C1 segment of cervical spinal cord (tissue), 14 donors: ENCODE measurements around the gene FOXN3.
A peak's percentile ranks its signal among the peaks of the same experiment; 100 is the strongest.

Experiments used
- DNase-seq, 14 donors: peaks; one replicate each; lab custom pipeline; 2025; lab: John Stamatoyannopoulos, UW

Gene FOXN3

DNA sequence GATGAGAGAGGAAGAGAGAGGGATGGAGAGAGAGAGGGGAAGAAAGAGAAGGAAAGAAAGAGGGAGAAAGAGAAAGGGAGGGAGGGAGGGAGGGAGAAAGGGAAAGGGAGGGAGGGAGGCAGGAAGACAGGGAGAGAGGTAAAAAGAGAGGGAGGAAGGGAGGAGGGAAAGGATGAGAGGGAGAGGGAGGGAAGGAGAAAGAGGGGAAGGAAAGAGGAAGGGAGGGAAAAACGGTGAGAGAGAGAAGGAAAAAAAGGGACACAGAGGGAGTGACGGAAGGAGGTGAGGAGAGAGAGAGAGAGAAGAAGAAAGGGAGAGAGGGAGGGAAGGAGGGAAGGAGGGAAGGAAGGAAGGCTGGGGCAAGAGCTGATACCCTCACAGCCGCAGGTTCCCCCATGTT is 56.8 kb downstream of the FOXN3 start:
- DNase-seq, result no peak

GRCh38 chr14:89359477-89360222 is 57.4 kb downstream of the FOXN3 start:
- peak in 2 of 14 donors; percentile 23 to 58 for DNase-seq

DNA sequence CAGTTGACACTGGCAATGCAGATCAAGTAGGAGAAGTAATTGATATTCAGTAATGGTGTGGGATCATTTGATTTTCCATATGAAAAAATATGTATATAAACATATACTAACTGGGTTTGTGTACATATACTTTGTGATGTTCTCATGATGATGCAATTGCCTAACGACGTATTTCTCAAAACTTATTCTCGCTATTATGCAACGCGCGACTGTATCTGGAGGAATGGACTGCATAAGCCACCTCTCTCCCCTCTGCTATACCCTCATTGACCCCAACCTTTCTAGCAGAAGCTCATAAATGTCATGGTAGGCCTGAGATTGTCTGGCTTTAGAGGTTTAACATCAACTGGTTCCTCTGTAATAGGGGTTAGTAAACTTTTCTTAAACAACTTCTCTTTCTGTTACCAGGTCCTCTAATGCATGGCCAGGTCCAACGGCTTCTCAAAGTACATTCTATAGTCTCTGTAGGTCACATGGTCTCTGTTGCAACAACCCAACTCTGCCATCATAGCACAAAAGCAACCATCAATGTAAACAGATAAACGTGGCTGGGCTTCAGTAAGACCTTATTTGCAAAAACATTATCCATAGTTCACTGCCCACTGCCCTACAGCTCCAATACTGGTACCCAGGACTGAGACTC is 59.3 kb downstream of the FOXN3 start:
- DNase-seq, result no peak

DNA sequence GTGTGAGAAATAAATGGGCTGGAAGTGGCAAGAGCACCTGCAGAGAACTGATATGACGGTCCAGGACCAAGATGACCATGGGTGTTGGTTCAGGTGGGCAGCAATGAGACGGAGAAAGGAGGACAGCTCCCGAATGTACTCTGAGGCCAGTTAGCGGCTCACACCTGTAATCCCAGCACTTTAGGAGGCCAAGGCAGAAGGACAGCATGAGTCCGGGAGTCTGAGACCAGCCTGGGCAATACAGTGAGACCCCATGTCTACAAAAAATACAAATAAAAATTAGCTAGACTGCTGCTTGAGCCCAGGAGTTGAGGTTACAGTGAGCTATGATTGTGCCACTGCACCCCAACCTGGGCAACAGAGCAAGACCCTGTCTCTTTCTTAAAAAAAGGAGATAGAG is 60.1 kb downstream of the FOXN3 start:
- DNase-seq, result no peak

DNA sequence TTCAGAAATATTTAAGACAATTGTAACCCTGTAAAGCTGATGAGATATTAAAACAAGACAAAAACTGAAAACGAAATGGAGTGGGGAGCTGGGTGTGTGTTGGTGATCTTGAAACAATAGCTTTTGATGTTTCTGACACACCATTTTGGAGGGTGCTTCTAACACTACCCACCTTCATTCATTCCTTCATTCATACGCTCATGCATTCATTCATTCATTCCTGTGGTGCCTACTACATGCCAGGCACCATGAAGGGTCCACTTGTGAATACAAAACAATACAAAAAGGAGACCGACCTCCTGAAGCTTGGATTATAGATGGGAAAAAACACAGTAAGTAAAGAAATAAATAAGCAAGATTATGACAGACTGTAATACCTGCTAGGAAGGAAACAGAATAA is 60.5 kb downstream of the FOXN3 start:
- no peak for DNase-seq

GRCh38 chr14:89353766-89354113 is 63.3 kb downstream of the FOXN3 start:
- no peak for DNase-seq

DNA sequence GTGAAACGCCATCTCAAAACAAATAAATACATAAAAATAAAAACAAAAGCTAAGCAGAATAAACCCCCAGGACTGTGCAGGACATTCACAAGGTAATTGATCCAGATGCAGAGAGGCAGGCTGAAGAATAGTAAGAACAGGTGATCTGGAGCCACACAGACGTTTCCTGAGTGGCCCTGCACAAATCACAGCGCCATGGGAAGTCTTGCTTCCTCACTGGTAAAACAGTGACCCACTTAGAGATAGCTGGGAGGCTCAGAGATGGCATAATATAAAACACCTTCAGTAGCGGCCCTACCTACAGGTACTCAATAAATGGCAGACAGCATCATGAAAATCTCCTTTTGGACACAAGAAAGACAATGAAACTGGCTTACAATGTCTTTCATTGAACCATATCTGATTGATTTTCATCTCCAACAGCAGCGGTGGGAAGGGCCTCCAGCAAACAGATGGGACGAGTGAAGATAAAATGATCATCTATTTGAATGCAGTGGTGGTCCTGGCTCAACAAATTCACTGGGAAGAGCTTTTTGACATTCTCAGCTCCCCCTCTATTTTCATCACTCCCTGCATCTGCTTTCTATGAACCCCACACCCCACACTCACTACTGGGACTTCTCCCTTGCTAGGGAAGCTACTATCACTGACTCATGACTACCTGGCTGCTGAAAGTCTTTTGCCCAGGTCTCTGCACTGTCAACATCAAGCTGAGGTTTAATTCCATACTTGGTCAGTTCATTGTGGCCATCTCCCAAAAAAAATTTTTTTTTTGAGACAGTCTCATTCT is 63.9 kb downstream of the FOXN3 start:
- peak in 1 of 14 donors; percentile 53 for DNase-seq

- no peak for DNase-seq
Observed at GRCh38 chr14:89351516-89352404, 65.3 kb downstream of the FOXN3 start.

- no peak for DNase-seq
Observed at GRCh38 chr14:89351221-89351515, 65.9 kb downstream of the FOXN3 start.

- no peak for DNase-seq
Observed at GRCh38 chr14:89350152-89350551, 66.9 kb downstream of the FOXN3 start.

DNA sequence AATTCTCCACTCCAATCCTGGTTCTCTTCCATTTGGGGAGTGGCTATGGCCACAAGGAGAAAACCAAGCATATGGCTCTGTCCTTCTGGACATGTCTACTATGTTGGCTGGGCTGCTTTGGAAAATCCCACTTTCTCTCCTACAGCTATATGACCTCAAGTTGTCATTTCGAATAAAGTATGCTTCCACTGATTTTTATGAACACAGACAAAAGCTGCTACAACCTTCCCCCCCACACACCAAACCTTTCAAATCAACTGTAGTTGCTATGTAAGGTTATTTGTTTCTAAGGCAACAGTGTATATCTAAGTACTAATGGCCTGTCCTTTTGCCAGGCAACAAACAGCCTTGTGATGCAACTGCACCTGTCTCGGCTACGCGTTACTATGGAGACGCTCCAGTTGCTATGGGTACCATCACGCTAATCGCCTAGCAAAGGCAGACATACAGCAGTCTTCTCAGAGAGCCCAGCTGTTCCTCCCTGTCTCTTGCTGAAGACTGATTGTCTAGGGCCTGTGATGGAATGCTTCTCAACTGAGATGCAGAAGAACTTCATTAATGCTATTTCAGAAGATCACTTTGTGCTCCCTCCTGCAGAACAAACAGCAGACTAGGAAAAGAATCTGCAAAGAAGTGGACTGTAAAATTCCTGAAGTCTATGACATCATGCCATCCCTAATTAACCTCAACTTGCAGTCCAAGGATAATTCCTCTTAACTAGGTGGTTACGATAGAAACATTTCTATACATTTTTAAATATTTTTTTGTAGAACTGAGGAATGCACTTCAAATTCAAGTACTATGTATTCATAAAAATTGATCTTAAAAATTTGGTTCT is 67.6 kb downstream of the FOXN3 start:
- peak in 4 of 14 donors; percentile 29 to 100 (median 60) for DNase-seq

DNA sequence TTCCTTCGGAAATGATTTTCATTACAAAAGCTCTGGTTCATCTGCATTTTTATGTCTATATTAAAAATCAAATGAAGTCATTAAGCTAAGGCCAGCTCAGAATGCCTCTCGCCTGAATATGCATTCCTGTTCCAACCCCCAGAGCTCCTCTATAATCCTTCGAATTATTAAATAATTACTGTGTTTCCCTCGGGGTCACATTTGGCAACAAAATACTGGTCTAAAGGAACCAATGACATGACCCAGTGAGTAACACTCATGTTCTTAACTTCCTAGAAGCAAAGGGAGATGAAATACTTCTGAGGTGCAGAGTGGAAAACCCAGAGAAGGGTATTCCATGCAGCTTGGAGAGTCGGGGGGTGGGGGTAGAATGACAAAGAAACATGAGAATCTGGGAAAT is 68.3 kb downstream of the FOXN3 start:
- no peak for DNase-seq

GRCh38 chr14:89347885-89348284 is 69.1 kb downstream of the FOXN3 start:
- DNase-seq, result no peak

- DNase-seq, result peak in 3 of 14 donors; percentile 20 to 83 (median 22)
Observed at GRCh38 chr14:89344920-89345254, 72.1 kb downstream of the FOXN3 start.

DNA sequence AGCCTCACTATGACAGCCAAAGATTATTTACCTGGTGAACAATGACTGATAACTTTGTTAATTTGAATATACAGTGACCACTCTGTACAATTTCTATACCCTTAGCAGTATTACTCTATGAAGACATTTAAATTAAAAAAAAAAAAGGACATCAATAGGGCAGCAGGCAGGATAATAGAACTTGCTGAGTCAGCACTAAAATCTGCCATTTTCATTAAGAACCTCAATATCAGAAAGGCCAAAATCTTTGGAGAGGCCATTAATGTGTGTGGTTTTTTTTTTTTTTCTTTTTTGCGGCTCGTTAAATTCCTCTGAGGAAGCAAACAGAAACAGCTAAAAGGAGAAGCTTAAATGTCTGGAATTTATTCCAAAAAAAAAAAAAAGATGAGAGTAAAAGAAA is 73.7 kb downstream of the FOXN3 start:
- DNase-seq, result no peak

DNA sequence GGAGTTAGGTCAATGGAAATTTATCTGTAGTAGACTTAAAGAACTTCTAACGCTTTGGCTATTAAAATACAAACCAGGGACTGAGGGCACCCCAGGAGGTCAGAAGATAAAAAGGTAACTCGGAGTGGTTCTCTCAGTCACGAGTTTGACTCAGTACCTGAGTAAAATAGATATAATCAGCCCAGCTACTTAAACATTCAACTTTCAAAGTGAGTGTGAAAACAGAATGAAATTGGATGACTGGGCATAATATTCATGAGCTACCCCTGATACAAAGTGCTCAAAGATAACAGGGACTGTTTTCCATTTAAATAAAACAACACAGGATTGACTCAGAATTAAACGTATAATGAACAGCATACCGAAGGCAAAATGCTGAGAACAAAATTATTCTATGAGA is 75.0 kb downstream of the FOXN3 start:
- DNase-seq, result no peak

DNA sequence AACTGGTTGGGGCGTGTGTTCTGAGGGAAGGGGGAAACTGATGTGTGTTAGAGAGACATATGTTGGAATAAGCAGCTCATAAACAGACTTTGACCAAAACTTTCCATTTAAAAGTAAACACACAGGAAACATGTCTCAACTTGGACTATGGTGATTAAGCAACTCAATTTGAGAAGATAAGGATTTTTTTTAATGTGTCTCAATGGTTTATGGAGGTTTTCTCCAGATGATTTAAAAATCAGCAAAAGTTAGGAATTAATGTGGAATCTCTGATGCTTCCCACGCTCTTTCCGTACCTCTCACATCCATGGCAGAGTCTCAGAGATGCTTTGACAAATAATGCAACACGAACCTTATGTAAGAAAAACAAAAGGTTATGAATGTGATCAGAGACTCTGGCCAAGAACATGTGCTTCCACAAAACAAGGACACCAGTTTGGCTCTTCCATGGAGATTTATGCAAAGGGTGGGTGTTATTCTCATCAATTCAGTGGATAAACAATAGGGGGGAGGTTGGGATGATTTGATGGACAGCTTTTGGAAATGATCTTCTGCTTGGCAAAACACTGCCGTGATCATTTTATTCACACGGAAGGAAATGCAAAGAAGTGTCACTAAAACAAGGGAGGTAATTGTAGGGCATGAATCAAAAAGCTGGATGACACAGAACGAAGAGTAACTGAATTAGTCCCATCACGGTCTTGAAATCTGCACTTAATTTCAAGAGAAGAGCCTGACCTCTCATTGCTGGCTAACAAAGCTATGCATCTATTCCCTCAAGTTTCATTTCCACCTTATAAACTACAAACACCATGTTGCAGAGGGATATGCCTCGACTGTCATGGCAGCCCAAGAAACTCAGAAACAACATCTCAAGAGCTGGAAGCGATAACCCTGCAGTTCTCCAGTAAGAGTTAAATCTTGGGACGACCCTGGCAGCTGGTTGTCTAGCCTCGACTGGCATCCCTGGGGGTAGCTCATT is 76.5 kb downstream of the FOXN3 start:
- no peak for DNase-seq

DNA sequence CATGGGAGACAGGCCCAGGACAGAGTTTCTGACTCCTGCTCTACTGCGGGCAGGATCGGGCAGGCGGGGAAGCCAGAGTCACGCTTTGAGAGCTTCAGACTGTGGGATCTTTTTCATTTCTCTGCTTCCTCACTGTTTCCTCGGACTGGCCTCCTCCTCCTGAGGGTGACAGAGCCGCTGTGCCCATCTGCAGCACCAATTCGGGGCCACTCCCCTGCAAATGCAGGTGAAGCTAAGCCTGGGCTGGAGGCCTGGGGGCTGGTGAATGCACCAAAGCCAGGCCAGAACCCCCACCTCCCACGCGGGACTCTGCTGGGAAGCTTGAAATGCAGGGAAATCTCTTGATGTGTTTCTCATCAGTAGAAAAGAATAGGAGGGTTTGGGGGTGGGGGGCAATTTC is 77.5 kb downstream of the FOXN3 start:
- DNase-seq, result no peak

GRCh38 chr14:89339158-89339557 is 77.9 kb downstream of the FOXN3 start:
- DNase-seq, result no peak

GRCh38 chr14:89336338-89336737 is 80.7 kb downstream of the FOXN3 start:
- DNase-seq, result no peak
